ENCODE measurements around the gene CTNNB1.

- TF ChIP-seq, protein P1, sequence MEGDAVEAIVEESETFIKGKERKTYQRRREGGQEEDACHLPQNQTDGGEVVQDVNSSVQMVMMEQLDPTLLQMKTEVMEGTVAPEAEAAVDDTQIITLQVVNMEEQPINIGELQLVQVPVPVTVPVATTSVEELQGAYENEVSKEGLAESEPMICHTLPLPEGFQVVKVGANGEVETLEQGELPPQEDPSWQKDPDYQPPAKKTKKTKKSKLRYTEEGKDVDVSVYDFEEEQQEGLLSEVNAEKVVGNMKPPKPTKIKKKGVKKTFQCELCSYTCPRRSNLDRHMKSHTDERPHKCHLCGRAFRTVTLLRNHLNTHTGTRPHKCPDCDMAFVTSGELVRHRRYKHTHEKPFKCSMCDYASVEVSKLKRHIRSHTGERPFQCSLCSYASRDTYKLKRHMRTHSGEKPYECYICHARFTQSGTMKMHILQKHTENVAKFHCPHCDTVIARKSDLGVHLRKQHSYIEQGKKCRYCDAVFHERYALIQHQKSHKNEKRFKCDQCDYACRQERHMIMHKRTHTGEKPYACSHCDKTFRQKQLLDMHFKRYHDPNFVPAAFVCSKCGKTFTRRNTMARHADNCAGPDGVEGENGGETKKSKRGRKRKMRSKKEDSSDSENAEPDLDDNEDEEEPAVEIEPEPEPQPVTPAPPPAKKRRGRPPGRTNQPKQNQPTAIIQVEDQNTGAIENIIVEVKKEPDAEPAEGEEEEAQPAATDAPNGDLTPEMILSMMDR (IDR thresholded peaks at IDR 0.05) = no peak
- TF ChIP-seq POLR2A (IDR thresholded peaks at IDR 0.05) = no peak
Measured at GRCh38 chr3:41167722-41168497, 31.4 kb upstream of the CTNNB1 start.

Measured in Peyer's patch (tissue), 4 donors.